NCI-H187 treated with DMSO at 0.1 percent for 48 hours (cell line): ENCODE results near the gene DPT.

Experiments
- DNase-seq: peaks from one replicate; lab custom pipeline; 2025; lab: John Stamatoyannopoulos, UW

DPT gene

DNA sequence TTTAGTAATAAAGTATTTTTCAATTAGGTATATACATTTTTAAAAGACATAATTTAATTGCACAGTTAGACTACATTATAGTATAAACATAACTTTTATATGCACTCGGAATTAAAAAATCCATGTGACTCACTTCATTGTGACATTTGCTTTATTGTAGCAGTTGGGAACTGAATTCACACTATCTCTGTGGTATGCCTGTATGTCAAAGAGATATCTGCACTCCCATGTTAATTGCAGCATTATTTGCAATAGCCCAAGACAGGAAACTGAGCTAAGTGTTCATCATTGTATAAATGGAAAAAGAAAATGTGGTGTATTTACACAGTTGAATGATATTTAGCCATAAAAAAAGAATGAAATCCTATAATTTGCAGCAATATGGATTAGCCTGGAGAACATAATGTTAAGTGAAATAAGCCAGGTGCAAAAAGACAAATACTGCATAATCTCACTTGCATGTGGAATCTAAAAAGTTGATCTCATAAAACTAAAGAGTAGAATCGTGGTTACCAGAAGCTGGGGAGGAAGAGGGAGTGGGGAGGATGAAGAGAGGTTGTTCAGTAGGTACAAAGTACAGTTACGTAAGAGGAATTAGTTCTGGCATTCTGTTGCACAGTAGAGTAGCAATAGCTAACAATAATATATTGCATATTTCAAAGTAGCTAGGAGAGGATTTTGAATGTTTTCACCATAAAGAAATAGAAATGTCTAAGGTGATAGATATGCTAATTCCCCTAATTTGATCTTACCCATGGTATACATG lies 64.8 kb downstream of the DPT start:
- no peak for DNase-seq

- DNase-seq = peak; percentile 85
These were observed 72.5 kb downstream of the DPT start for GRCh38 chr1:168656485-168656884.

GRCh38 chr1:168654198-168654915 lies 74.6 kb downstream of the DPT start:
- DNase-seq = no peak

DNA sequence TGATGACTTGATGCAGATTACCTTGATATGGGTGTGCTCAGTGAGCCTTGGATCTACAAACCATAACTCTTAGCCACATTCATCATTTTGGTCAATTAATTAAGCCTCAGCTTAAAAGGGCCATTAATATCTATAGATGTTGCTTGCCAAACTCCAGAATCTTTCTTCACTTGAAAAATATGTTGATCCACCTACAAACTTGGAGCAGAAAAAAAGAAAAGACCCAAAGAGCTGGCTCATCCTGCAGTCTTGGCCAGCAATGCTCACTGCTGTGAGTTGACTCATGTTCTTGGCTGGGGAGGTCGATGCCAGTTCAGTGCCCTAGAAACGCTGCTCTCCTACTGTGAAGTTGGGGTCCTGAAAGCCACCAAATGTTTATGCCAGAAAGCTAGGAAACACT lies 75.4 kb downstream of the DPT start:
- DNase-seq = no peak

DNA sequence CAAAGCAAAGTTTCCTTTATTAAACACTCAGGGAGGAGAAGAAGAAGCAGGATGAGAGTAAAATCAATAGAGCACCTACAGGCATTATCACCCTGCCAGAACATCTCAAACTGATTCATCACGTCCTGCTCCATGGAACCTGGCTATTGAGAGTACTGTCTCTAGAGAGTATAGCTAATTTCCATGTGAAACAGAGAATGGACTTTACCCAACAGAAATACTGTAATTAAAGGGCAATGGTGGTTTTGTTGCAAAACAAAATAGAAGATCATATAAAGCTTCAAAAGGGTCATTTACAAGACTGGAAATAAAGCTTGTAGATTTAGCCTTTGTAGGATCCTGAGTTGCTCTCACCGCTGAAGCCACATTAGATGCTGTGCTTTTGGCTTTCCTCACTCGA lies 83.3 kb downstream of the DPT start:
- DNase-seq = no peak
